ENCODE data around the gene EPS8L2. TPM values are rescaled to one million over a fixed set of nuclear protein-coding genes. Genes with fewer than 3 reads are reported as not detected.

The EPS8L2 gene
- total and polyA plus RNA-seq, 9 of the 15 experiments (the other 6 are each of a cell fraction or from before 2014, with no cell fraction given), result 0.75 to 17.0 (median 3.7) TPM

DNA sequence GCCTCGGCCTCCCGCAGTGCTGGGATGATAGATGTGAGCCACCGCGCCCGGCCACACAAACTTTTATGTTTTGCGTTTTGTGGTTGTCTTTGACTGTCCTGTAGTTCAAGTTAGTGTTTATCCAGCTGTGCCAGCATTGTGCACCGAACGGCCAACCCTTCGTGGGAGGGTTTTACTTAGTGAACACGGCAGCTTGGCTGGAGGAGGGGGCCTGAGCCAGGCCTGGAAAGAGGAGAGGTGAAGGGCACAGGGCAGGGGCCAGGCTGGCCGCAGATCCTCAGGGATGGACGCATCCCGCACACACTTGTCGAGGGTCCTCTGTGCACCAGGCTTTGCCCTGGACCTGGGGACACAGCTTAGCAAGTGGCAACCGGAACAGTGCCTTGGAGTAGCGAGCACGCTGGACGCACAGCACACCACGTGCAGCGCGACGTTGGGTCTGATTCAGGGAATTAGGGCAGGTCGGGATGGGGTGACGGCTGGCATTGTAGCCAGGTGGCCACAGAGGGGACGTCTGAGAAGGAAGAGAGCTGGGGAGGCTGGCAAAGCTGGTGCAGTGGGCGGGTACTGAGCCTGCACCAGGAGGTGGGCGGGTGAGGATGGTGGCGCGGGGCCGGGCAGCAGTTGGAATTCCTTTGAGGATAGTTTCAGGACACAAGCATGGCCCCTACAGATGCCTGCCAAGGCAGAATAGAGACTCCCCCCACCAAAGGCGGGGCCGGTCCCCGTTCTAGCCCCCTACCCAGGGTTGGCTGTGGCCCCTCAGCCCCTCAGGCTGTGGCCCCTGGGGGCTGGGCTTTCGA is 13.4 kb downstream of the EPS8L2 start:
- ChIA-PET CTCF (ENCODE audit: low intra/inter-chr PET ratio) (no interaction called here), POLR2A (no interaction called here)
- TF ChIP-seq MEIS2 (IDR thresholded peaks at IDR 0.05; ENCODE audit: partially characterized antibody) (no peak), ZNF445 (CRISPR knock-in tag; IDR thresholded peaks at IDR 0.05; ENCODE audit: low read depth) (no peak), CREB1 (IDR thresholded peaks at IDR 0.05) (no peak), CREB1 (CRISPR knock-in tag; IDR thresholded peaks at IDR 0.05) (no peak), KAT8 (IDR thresholded peaks at IDR 0.05; ENCODE audit: low read depth) (no peak), HSF4 (CRISPR knock-in tag; IDR thresholded peaks at IDR 0.05; ENCODE audit: borderline replicate concordance) (no peak), ZNF263 (CRISPR knock-in tag; IDR thresholded peaks at IDR 0.05; ENCODE audit: borderline replicate concordance) (no peak), HDAC3 (IDR thresholded peaks at IDR 0.05; ENCODE audit: borderline replicate concordance, partially characterized antibody) (no peak), PHF20 (IDR thresholded peaks at IDR 0.05; ENCODE audit: partially characterized antibody) (no peak)
- TF ChIP-seq, protein P1, sequence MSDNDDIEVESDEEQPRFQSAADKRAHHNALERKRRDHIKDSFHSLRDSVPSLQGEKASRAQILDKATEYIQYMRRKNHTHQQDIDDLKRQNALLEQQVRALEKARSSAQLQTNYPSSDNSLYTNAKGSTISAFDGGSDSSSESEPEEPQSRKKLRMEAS (CRISPR knock-in tag; IDR thresholded peaks at IDR 0.05), result peak; percentile 57
- TF ChIP-seq, protein P2, sequence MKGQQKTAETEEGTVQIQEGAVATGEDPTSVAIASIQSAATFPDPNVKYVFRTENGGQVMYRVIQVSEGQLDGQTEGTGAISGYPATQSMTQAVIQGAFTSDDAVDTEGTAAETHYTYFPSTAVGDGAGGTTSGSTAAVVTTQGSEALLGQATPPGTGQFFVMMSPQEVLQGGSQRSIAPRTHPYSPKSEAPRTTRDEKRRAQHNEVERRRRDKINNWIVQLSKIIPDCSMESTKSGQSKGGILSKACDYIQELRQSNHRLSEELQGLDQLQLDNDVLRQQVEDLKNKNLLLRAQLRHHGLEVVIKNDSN (CRISPR knock-in tag; IDR thresholded peaks at IDR 0.05), result peak; percentile 42; the same call in 1 of the 2 replicates
- TF ChIP-seq, protein P3, sequence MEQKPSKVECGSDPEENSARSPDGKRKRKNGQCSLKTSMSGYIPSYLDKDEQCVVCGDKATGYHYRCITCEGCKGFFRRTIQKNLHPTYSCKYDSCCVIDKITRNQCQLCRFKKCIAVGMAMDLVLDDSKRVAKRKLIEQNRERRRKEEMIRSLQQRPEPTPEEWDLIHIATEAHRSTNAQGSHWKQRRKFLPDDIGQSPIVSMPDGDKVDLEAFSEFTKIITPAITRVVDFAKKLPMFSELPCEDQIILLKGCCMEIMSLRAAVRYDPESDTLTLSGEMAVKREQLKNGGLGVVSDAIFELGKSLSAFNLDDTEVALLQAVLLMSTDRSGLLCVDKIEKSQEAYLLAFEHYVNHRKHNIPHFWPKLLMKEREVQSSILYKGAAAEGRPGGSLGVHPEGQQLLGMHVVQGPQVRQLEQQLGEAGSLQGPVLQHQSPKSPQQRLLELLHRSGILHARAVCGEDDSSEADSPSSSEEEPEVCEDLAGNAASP (IDR thresholded peaks at IDR 0.05), result no peak
- TF ChIP-seq, protein P4, sequence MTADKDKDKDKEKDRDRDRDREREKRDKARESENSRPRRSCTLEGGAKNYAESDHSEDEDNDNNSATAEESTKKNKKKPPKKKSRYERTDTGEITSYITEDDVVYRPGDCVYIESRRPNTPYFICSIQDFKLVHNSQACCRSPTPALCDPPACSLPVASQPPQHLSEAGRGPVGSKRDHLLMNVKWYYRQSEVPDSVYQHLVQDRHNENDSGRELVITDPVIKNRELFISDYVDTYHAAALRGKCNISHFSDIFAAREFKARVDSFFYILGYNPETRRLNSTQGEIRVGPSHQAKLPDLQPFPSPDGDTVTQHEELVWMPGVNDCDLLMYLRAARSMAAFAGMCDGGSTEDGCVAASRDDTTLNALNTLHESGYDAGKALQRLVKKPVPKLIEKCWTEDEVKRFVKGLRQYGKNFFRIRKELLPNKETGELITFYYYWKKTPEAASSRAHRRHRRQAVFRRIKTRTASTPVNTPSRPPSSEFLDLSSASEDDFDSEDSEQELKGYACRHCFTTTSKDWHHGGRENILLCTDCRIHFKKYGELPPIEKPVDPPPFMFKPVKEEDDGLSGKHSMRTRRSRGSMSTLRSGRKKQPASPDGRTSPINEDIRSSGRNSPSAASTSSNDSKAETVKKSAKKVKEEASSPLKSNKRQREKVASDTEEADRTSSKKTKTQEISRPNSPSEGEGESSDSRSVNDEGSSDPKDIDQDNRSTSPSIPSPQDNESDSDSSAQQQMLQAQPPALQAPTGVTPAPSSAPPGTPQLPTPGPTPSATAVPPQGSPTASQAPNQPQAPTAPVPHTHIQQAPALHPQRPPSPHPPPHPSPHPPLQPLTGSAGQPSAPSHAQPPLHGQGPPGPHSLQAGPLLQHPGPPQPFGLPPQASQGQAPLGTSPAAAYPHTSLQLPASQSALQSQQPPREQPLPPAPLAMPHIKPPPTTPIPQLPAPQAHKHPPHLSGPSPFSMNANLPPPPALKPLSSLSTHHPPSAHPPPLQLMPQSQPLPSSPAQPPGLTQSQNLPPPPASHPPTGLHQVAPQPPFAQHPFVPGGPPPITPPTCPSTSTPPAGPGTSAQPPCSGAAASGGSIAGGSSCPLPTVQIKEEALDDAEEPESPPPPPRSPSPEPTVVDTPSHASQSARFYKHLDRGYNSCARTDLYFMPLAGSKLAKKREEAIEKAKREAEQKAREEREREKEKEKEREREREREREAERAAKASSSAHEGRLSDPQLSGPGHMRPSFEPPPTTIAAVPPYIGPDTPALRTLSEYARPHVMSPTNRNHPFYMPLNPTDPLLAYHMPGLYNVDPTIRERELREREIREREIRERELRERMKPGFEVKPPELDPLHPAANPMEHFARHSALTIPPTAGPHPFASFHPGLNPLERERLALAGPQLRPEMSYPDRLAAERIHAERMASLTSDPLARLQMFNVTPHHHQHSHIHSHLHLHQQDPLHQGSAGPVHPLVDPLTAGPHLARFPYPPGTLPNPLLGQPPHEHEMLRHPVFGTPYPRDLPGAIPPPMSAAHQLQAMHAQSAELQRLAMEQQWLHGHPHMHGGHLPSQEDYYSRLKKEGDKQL (CRISPR knock-in tag; IDR thresholded peaks at IDR 0.05; ENCODE audit: borderline replicate concordance), result no peak
- H4K20me1 ChIP-seq (replicated peaks; ENCODE audit: control insufficient read depth, insufficient read depth, low read length), result no peaks in the 10 kb centered on the region; the same call in 1 of the 2 replicates
- H3K27me3 ChIP-seq (ENCODE audit: control insufficient read depth in 2 of 2, insufficient read depth in 2 of 2, low read length in 2 of 2), result no peaks in the 10 kb centered on the region; a peak in 1 of 5 replicates
- FAIRE-seq (no peak), DNase-seq (ENCODE audit: extremely low read depth in 1 of 4, low spot score in 3 of 4) (no peak), ATAC-seq (no peak)
- H3K36me3 ChIP-seq (ENCODE audit: control insufficient read depth, insufficient read depth, low read length), result no peaks in the 10 kb centered on the region
- H3K4me2 ChIP-seq (ENCODE audit: insufficient read depth, low read length), result no peak overlapping the region
- intact Hi-C loops (cut with micrococcal nuclease), result no loop called here
- H3K79me2 ChIP-seq (ENCODE audit: control insufficient read depth, insufficient read depth, low read length), result no peaks in the 10 kb centered on the region
- H3K9ac ChIP-seq (ENCODE audit: insufficient read depth in 1 of 2, low read depth in 2 of 2, low read length in 2 of 2), result 0 out of 4 replicates have a peak overlapping the region, but pooled peaks of 1 of the 2 experiments have one; percentile 17
- H3K4me3 ChIP-seq, result no peak overlapping the region
- H3K27ac ChIP-seq (ENCODE audit: extremely low read depth, low read depth, low read length), result no peak overlapping the region
- no peak overlapping the region for H2AFZ ChIP-seq (ENCODE audit: low read depth, low read length)
- no peaks in the 10 kb centered on the region for H3K9me1 ChIP-seq (ENCODE audit: control insufficient read depth, insufficient read depth, low read length)
- no TSS peak for BruUV-seq (replicated peaks)
- peaks cover under 1 to 47% of the 10 kb centered on the region in 2 experiments for H3K4me1 ChIP-seq (replicated peaks in 1 of 2; ENCODE audit: control insufficient read depth in 2 of 2, insufficient read depth in 2 of 2, low read length in 2 of 2)
- H3K9me3 ChIP-seq (replicated peaks; ENCODE audit: control insufficient read depth, insufficient read depth, low read depth, low read length), result no peaks in the 10 kb centered on the region
- WGBS (ENCODE audit: insufficient coverage, low coverage, missing lambda C conversion rate), result 45% methylated on average over 29 of the region's 34 CpGs
- in situ Hi-C loops (cut with MboI), result no loop called here
